Activated effector memory CD4-positive, alpha-beta T cell treated with Interleukin-2 at 50 U/mL for 16 hours (primary cell): ENCODE results near the gene WDR82.

Experiments
- DNase-seq: peaks from one replicate; pipeline ENCODE4 v3.0.0-alpha.2; 2020

Gene WDR82, protein sequence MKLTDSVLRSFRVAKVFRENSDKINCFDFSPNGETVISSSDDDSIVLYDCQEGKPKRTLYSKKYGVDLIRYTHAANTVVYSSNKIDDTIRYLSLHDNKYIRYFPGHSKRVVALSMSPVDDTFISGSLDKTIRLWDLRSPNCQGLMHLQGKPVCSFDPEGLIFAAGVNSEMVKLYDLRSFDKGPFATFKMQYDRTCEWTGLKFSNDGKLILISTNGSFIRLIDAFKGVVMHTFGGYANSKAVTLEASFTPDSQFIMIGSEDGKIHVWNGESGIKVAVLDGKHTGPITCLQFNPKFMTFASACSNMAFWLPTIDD

DNA sequence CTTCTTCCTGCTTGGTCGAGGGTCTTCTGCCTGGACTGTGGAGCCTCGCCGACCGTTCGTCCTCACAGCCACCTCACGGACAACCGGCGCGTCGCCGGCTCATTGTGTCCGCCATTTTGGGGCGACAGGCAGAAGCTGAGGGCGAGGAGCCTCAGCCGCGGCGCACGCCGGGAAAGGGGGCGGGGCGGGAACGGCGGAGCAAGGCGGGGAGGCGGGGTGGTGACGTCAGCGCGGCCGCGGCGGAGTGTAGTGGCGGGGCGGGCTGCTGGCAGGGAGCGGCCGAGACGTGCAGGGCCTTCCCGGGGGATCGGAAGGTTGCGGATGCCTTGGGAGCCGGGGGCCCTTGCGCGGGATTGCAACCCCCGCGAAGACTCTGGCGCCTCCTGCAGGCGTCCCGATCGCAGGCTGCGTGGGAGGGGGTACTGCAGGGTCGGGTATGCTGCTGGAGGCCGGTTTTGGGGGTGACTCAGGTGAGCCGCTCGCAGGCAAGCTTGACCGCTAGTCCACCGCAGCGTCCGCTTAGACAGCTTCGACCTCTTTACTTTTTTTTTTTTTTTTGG is at the start of gene WDR82:
Gene WDR82, minus strand, starts transcription at position 140 of the 560 bp plus-strand sequence. CDS start 288 bp downstream, outside the sequence.
- peak; percentile 97 for DNase-seq

DNA sequence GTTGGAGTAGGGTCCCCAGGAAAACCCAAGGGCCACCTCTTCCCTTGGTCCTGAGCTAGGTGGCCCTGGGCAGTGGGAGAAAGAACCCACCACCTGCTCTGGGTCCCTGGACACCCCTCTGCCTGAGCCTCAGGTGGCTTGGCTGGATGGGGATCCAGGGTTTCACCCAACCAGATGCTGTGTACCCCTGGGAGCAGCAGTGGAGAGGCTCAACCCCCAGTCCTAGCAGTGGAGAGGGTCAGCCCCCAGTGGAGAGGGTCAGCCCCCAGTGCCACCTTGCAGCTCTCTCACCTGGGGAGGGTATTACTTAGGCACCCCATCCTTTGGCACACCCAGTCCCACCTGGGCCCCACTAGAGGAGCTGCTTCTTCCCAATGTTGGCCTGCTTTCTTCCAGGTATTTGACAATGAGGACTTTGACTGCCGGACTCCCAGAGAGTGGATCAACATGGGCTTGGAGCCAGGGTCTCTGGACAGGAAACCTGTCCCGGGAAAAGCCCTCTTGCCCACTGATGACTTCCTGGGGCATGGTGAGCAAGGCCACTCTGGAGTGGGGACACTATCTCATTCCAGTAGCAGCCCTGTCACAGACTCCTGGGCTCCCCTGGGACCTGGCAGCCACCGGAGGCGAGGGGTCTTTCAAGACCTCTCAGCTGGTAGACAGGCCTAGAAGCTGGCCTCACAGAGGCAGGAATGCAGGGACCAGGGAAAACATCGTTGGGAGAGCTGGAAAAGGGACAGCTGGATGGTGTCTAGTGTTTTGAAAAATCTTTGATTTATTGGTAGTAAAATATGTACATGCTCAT is 49.2 kb upstream of the WDR82 start:
- no peak for DNase-seq

GRCh38 chr3:52326976-52327375 is 48.5 kb upstream of the WDR82 start:
- DNase-seq, result no peak

GRCh38 chr3:52325686-52326085 is 47.2 kb upstream of the WDR82 start:
- DNase-seq, result no peak

DNA sequence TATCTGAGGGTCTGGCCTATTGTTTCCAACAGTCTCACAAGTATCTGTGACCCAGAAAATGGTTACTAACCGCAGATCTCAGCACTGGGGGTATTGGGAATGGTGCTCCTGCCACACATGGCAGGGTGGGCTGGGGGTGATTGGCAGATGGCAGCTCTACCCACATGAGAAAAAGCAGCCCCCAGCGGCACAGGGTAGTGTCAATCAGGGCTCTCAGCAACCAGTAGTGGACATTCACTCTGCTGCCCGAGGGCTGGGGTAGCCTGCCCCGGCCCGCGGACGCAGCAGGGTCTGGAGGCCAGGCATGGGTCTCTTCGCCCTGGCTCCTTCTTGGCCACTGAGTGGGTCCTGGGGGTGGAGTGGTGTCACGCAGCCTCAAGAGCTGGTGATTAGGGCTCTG is 46.2 kb upstream of the WDR82 start:
- DNase-seq, result no peak

- no peak for DNase-seq
These were observed 45.3 kb upstream of the WDR82 start for GRCh38 chr3:52323526-52324295.

DNA sequence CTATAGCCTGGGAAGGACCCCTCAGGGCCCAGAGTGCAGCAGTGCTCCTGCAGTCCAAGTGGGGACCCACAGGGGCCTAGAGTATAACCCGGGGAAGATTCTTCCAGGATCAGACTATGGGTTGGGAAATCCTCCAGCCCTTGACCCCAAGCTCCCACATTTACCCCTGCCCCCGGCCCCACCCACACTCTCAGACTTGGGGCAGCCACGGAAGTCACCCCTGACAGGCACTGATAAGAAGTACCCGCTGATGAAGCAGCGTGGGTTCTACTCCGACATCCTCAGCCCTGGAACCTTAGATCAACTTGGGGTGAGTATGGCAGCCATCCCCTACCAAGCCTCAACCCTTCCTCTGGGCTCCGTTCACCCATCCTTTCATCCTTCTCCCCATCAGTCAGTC is 44.0 kb upstream of the WDR82 start:
- no peak for DNase-seq

DNA sequence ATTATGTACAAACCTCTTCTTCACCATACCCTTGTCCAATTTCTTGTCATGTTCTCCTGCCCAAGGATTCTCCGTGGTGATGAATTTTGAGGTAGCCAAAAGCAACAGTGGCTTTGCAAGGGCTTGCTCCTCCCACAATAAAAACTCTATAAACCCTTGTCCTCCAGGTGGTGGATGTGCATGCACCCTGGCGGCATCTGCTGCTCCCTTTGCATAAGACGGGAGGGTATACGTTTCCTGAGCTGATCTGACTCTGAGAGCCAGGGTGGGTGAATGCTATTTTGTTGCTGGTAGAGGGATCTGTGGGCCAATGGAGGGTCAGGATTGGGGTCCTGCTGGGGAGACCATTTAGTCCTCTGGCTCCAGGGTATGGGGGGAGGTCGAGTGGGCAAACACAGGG is 43.0 kb upstream of the WDR82 start:
- no peak for DNase-seq

DNA sequence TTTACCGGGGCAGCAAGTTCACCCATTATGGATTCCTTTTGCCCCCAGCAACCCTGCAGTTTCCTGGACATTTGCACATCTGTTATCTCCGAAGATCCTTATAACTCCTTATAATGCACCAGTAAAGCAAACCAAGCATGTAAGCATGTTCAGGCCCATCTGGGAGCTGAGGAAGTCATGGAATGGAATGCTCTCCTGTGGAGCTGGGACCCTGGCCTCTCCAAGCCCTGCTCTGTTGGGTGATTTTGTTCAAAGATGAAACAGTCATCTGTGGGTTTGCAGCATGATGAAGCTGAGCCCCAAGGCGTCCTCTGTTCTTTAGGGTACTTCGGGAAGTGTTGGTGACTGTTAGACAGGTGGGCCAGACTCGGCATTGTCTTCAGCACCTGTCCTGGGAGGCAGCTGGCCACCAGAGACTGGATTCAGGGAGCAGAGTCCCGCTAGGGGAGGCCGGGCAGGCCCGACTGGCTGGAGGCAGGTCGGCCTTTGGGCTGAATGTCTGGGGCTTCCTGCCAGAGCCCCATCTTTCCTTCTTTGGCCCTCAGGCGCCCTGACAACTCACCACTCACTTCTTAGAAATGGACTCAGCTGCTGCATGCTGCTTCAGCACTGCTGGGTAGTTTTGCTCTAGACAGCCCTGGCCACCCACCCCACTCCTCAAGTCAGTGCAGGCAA is 41.6 kb upstream of the WDR82 start:
- no peak for DNase-seq

DNA sequence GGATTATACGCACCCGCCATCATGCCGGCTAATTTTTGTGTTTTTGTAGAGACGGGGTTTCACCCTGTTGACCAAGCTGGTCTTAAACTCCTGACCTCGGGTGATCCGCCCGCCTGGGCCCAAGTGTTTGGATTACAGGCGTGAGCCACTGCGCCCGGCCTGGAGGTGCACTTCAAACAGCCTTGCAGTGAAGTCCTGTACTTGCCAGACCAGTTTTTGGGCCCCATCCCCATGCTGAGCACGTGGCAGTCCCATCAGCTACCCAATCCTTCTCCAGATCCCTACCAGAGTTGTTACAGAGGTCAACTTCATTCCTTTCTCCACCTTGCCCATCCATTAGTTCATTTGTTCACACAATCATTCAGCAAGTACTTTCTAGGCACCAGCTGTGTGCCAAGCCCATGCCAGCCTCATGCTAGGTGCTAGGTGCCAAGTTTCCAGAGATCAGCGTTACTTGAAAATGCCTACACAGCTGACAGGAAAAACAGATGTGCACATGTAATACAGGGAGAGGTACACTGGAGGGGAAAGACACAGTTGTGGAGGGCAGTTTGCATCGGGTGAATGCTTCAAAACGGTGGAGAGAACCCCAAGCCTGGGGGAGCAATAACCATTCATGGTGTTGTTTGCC is 39.9 kb upstream of the WDR82 start:
- DNase-seq, result no peak

DNA sequence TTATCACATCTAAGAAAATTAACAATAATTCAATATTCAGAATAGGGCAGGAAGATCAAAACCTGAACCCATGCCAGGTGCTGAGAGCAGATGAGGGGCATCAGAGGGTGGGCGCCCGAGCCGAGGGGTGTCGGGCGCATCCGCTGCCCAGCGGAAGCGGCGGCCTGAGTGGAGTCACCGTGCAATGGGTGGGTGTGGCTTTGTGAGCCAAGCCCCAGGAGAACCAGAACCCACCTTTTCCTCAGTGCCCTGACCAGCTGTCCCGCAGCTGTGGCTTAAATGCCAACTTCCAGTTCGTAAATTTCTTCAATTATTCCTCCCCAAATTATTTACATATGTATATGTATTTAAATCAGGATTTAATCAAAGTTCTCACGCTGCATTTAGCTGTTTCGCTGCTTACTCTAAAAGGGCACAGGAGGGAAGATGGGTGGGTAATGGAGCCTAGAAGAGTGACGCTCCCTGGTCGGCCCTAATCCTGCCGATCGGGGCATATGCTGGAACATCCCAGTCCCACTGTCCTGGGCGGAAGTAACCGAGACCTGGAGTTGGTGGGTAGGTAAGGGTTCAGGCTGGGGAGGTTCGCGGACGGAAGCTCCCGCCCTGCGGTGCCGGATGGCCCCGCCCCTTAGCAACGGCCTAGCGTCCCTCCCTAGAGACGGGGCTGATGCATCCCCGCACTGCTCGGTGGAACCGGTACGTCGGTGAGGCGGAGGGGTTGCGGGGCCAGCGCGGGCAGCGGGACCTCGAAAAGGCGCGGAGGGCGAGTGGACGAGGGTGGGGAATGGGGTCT is 39.0 kb upstream of the WDR82 start:
- DNase-seq, result peak; percentile 64

DNA sequence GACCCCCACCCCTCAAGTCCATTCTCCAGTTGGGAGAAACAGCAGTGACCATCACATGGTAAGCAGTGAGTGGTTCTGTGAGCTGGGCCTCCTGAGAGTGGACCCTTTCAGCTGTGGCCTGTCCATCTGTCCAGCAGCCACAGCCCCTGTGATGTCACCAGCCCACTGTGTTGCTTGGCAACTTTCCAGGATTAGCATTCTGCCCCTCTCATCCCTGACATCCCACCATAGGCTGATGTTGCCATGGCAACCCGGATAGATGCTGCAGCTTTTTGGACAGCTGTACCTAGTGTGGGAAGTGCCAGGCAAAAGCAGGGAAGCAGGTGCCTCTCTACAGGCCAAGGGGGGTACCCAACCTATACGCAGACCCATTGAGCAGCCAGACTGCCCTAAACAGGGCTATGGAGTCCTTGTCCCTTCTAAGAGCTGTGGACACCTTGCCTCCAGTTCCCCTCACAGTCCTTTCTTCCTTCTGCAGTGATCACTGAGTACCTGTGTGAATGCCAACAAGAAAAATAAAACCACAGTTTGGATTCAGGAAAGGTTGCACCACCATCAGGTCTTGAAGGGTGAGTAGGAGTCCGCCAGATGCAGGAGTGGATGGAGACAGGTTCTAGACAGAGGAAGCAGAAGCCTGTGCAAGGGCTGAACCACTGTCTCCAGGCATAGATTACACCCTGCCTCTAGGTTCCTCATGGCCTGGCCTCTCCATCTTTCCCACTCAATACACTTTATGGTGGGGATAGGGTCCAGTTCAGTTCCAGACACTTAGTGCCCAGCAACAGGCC is 37.7 kb upstream of the WDR82 start, which contains the start of gene DNAH1:
Gene DNAH1, plus strand, starts transcription at position 343 of the 788 bp plus-strand sequence. CDS start 6,124 bp downstream, outside the sequence.
- no peak for DNase-seq

DNA sequence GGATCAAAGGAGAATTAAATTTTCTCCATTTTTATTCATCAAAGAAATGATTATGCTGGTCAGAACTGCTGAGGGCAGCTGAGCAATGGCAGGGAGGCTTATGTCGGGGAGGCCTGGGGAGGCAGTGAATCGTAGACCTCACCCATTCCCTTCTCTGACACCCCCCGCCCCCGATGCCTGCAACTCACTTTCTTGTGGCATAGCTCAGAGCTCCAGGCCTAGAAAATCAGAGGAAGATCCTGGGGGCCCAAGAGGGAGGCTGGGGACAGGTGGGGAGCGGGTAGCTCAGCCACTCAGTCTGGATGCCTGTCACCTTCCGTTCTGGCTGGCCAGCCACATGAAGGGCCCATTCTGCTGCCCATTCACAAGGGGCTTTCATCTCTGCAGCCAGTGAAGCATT is 36.6 kb upstream of the WDR82 start:
- no peak for DNase-seq

- no peak for DNase-seq
These were observed 36.0 kb upstream of the WDR82 start for GRCh38 chr3:52314489-52314888.

GRCh38 chr3:52313774-52314188 is 35.3 kb upstream of the WDR82 start:
- DNase-seq, result no peak

DNA sequence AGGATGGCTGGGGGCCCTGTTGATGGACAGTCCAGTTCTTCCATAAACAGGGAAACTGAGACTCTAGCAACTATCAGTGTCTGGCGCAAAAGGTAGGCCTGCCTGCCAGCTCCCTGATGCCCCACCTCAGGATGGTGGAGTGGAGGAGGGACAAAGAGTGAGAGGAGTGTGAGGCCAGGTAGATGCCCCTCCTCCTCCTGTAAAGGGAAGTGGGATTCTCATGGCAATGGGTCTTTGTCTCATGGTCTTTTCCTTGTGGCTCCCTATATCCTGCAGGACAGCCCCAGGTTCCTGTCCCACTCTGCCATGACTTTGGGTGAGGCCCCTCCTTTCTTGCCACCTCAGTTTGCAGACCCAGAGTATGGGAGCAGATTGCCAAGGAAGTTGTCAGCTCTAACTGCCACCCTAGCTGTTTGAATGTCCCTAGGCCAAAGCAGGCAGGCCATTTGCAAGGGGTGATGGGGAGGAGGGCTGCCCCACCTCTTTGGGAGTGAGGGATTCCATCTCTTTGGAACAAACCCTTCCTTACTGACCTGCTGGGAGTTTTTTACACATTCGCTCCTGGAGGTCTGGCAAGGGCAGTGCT is 34.8 kb upstream of the WDR82 start:
- no peak for DNase-seq

- DNase-seq, result no peak
These were observed 33.2 kb upstream of the WDR82 start for GRCh38 chr3:52311576-52312119.

DNA sequence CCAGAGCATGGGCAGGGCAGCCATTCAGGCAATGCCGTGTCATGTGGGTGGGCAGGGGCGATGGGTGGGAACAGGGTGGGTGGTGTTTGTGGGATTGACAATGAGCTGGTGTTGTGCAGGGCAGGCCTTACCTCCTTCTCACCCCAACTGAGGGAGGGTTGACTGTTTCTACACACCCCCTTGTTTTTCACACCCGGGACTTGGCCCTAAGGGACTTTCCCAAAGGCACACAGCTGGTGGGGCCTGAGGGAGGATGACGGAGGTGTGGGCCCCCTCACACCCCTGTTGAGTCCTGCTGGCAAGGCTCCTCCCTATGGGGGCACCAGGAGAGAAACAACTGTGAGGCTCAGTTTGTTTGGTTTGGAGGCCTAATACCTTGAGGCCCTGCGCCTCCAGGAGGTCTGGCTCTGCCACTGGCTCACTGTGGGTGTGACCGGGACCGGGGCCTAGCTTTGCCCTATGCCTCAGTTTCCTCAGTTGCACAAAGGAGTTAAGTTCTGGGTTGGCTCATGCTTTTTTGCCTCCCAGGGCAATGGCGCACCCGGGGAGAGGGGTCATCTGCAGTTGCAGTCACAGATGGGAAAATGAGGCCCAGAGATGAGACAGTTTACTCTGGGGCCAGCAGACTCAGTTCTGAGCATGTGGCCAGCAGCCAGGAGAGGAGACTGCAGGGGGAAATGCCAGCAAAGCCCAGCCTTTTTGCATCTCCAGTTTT is 32.6 kb upstream of the WDR82 start:
- DNase-seq, result no peak

DNA sequence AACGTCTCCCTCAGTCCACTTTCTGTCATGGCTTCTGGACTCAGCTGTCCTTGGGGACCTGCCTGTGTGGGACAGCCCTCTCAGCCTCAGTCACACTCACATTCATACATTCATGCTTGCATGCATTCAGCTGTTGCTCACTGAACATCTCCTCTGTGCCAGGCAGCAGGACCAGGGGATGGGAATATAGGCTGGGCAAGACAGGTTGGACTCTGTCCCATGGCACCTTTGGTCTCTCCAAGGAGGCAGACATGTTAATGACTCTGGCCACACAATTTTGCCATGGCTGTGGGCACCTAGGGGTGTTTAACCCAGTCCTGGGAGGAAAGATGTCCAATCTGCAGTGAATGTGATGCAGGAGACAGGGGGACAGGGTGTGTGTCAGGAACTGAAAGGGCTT is 29.9 kb upstream of the WDR82 start:
- no peak for DNase-seq
